IMR-90 (cell line): ENCODE results near the gene HLA-DOA. TPM values are rescaled to one million over a fixed set of nuclear protein-coding genes. Genes with fewer than 3 reads are reported as not detected.

Experiments
- ATAC-seq: fragments of 200-7000 bp; cut with Tn5 transposase; 2 replicates; pipeline ENCODE4 v1.9.1; 2020; ENCODE audit warnings: low read depth, mild to moderate bottlenecking, moderate library complexity
- BruUV-seq: library from RNA; stranded (reverse); fragments of 400-500 nt; replicated peaks from 2 replicates; lab custom pipeline; 2021; lab: Mats Ljungman, UMichigan
- CTCF ChIA-PET: fragments of 300-600 bp; formaldehyde crosslinking; extraction: SDS; loops from one replicate; lab custom pipeline; 2021; ENCODE audit warnings: antibody characterized with exemption; lab: Yijun Ruan, JAX
- POLR2A ChIA-PET: fragments of 300-600 bp; sonication (Branson Sonifier 250); formaldehyde crosslinking; loops from one replicate; lab custom pipeline; 2022; ENCODE audit warnings: antibody characterized with exemption; ENCODE audit not compliant: unreplicated experiment; lab: Charles Lee
- DNase-seq: peaks from one replicate; pipeline ENCODE4 v3.0.0; 2013
- H2AFZ ChIP-seq: replicated peaks from 2 replicates; pipeline ENCODE3; 2013; ENCODE audit warnings: low read length, mild to moderate bottlenecking; ENCODE audit not compliant: poor library complexity
- H2AK5ac ChIP-seq: 2 replicates; pipeline ENCODE4 v1.6.1; 2013; ENCODE audit warnings: low read depth, low read length, inconsistent platforms
- H2AK9ac ChIP-seq: replicated peaks from 2 replicates; pipeline ENCODE3; 2013; ENCODE audit warnings: mild to moderate bottlenecking, low read depth, low read length, moderate library complexity; ENCODE audit not compliant: poor library complexity
- H2BK120ac ChIP-seq: 2 replicates; pipeline ENCODE4 v1.6.1; 2013; ENCODE audit warnings: low read depth, low read length, inconsistent platforms
- H2BK15ac ChIP-seq: 3 replicates; pipeline ENCODE4 v1.6.1; 2013; ENCODE audit warnings: low read depth, low read length, inconsistent platforms
- H2BK20ac ChIP-seq: 2 replicates; pipeline ENCODE4 v1.6.1; 2013; ENCODE audit warnings: low read depth, mild to moderate bottlenecking, inconsistent platforms, low read length, moderate library complexity
- H2BK5ac ChIP-seq: 2 replicates; pipeline ENCODE4 v1.6.1; 2013; ENCODE audit warnings: mild to moderate bottlenecking, low read depth, low read length, inconsistent platforms; ENCODE audit not compliant: poor library complexity, severe bottlenecking
- H3K14ac ChIP-seq: replicated peaks from 2 replicates; pipeline ENCODE4 v1.6.1; 2013; ENCODE audit warnings: low read depth, low read length, inconsistent platforms
- H3K18ac ChIP-seq: 2 replicates; pipeline ENCODE4 v1.6.1; 2013; ENCODE audit warnings: low read depth, low read length, control low read depth
- H3K23ac ChIP-seq: 2 replicates; pipeline ENCODE4 v1.6.1; 2013; ENCODE audit warnings: low read depth, low read length, inconsistent platforms
- H3K27ac ChIP-seq: 2 replicates; pipeline ENCODE4 v1.5.1; 2013; ENCODE audit warnings: mild to moderate bottlenecking, control low read depth, low read length; ENCODE audit not compliant: insufficient read depth
- H3K27me3 ChIP-seq: 2 replicates; pipeline ENCODE4 v1.6.1; 2013; ENCODE audit warnings: low read length; ENCODE audit not compliant: control insufficient read depth, insufficient read depth
- H3K36me3 ChIP-seq: 2 replicates; pipeline ENCODE4 v1.6.1; 2013; ENCODE audit warnings: low read length, mixed read lengths; ENCODE audit not compliant: control insufficient read depth, insufficient read depth
- H3K4ac ChIP-seq: 2 replicates; pipeline ENCODE4 v1.6.1; 2013; ENCODE audit warnings: low read depth, low read length, inconsistent platforms
- H3K4me1 ChIP-seq: 2 replicates; pipeline ENCODE4 v1.6.1; 2013; ENCODE audit warnings: low read length, mixed read lengths; ENCODE audit not compliant: control insufficient read depth, insufficient read depth
- H3K4me2 ChIP-seq: 2 replicates; pipeline ENCODE4 v1.6.1; 2013; ENCODE audit warnings: low read depth, mild to moderate bottlenecking, control low read depth, low read length, moderate library complexity
- H3K4me3 ChIP-seq: 2 replicates; pipeline ENCODE4 v1.5.1; 2013; ENCODE audit warnings: low read depth, mild to moderate bottlenecking, control low read depth, low read length, moderate library complexity; ENCODE audit not compliant: insufficient read depth
- H3K56ac ChIP-seq: 2 replicates; pipeline ENCODE4 v1.6.1; 2013; ENCODE audit warnings: low read length, inconsistent platforms; ENCODE audit not compliant: insufficient read depth; ENCODE audit errors: extremely low read depth
- H3K79me1 ChIP-seq, 2 experiments: 2 replicates each; pipeline ENCODE4 v1.6.1; 2013; ENCODE audit warnings: low read length in 2 of 2, inconsistent platforms in 1 of 2, low read depth in 1 of 2
- H3K9ac ChIP-seq: 2 replicates; pipeline ENCODE4 v1.6.1; 2013; ENCODE audit warnings: low read depth, low read length, control low read depth
- H3K9me1 ChIP-seq: 2 replicates; pipeline ENCODE4 v1.6.1; 2013; ENCODE audit warnings: low read length, inconsistent platforms; ENCODE audit not compliant: insufficient read depth
- H3K9me3 ChIP-seq: 2 replicates; pipeline ENCODE4 v1.6.1; 2013; ENCODE audit warnings: low read length; ENCODE audit not compliant: control insufficient read depth, insufficient read depth
- H4K20me1 ChIP-seq: 2 replicates; pipeline ENCODE4 v1.6.1; 2013; ENCODE audit warnings: low read length, inconsistent platforms; ENCODE audit not compliant: insufficient read depth
- H4K5ac ChIP-seq: 2 replicates; pipeline ENCODE4 v1.6.1; 2013; ENCODE audit warnings: mild to moderate bottlenecking, low read depth, low read length, control low read depth
- H4K8ac ChIP-seq, 2 experiments: 2 replicates each; pipeline ENCODE4 v1.6.1; 2013; ENCODE audit warnings: low read depth in 2 of 2, low read length in 2 of 2, control low read depth in 1 of 2, inconsistent platforms in 1 of 2
- H4K91ac ChIP-seq: 2 replicates; pipeline ENCODE4 v1.6.1; 2013; ENCODE audit warnings: low read depth, low read length, inconsistent platforms; ENCODE audit not compliant: insufficient read depth
- BHLHE40 ChIP-seq: fragments of 150-350 bp; IDR thresholded peaks from 2 replicates; pipeline ENCODE4 v1.6.1; 2016; ENCODE audit warnings: mild to moderate bottlenecking, low read depth, low read length
- CEBPB ChIP-seq: IDR thresholded peaks from 2 replicates; pipeline ENCODE4 v1.6.1; 2012; ENCODE audit warnings: low read depth, low read length, improper control_type of control experiment
- CHD1 ChIP-seq: IDR thresholded peaks from 2 replicates; pipeline ENCODE4 v1.6.1; 2012; ENCODE audit warnings: low read depth, low read length, improper control_type of control experiment
- CTCF ChIP-seq: conservative IDR thresholded peaks from 2 replicates; pipeline ENCODE4 v1.5.1; 2012; ENCODE audit warnings: mild to moderate bottlenecking, low read depth, low read length, improper control_type of control experiment
- ELK1 ChIP-seq: fragments of 150-350 bp; IDR thresholded peaks from 2 replicates; pipeline ENCODE4 v1.6.1; 2016; ENCODE audit warnings: low read depth, mild to moderate bottlenecking, low read length, moderate library complexity, borderline replicate concordance
- FOS ChIP-seq: fragments of 150-350 bp; IDR thresholded peaks from 2 replicates; pipeline ENCODE4 v1.6.1; 2016; ENCODE audit warnings: low read depth, low read length
- MAFK ChIP-seq: IDR thresholded peaks from 2 replicates; pipeline ENCODE4 v1.6.1; 2012; ENCODE audit warnings: low read depth, low read length, improper control_type of control experiment
- MAZ ChIP-seq: IDR thresholded peaks from 2 replicates; pipeline ENCODE4 v1.6.1; 2012; ENCODE audit warnings: low read depth, mild to moderate bottlenecking, low read length, improper control_type of control experiment, moderate library complexity, borderline replicate concordance
- MXI1 ChIP-seq: IDR thresholded peaks from 2 replicates; pipeline ENCODE4 v1.6.1; 2012; ENCODE audit warnings: low read depth, mild to moderate bottlenecking, low read length, moderate library complexity, borderline replicate concordance
- POLR2A ChIP-seq: IDR thresholded peaks from 2 replicates; pipeline ENCODE4 v1.6.1; 2012; ENCODE audit warnings: mild to moderate bottlenecking, low read depth, low read length
- SMC3 ChIP-seq: fragments of 150-350 bp; IDR thresholded peaks from 2 replicates; pipeline ENCODE4 v1.6.1; 2016; ENCODE audit warnings: low read depth, mild to moderate bottlenecking, antibody characterized with exemption, low read length, moderate library complexity
- USF2 ChIP-seq: fragments of 150-350 bp; IDR thresholded peaks from 2 replicates; pipeline ENCODE4 v1.6.1; 2017; ENCODE audit warnings: mild to moderate bottlenecking, antibody characterized with exemption, low read length, low read depth
- dilution Hi-C: fragments of 300-500 bp; cut with HindIII; formaldehyde crosslinking; loops from one replicate; pipeline ENCODE4 v1.14.3; 2018; ENCODE audit warnings: low sequenced_read_pairs; ENCODE audit not compliant: unreplicated experiment
- in situ Hi-C: fragments of 300-500 bp; cut with MboI; formaldehyde crosslinking; loops from 3 replicates; pipeline ENCODE4 v1.14.3; 2019; ENCODE audit warnings: low sequenced_read_pairs, inconsistent platforms, mixed read lengths
- intact Hi-C: fragments of 100-400 bp; cut with micrococcal nuclease; formaldehyde crosslinking; loops from 2 replicates; pipeline ENCODE4 v1.10.0; 2022
- polyA plus RNA-seq, 3 experiments: library from polyadenylated mRNA; depleted of rRNA; stranded (reverse); fragments of >200 nt; gene quantifications; 2 replicates each; pipeline ENCODE4 v1.2.3, GENCODE V29; 2012; ENCODE audit warnings: low replicate concordance in 1 of 3
- total RNA-seq: library from RNA; depleted of rRNA; stranded (reverse); fragments of >200 nt; gene quantifications from 2 replicates; pipeline ENCODE4 v1.2.3, GENCODE V29; 2012

HLA-DOA gene
- total and polyA plus RNA-seq, 2 of the 4 experiments (the other 2 are of a cell fraction) = not detected

GRCh38 chr6:33024521-33024920, 15.1 kb upstream of the HLA-DOA start:
- intact Hi-C loops (no loop called here), dilution Hi-C loops (no loop called here), in situ Hi-C loops (no loop called here)
- H4K20me1 ChIP-seq = no peaks in the 10 kb centered on the region
- no peak overlapping the region for H3K27ac ChIP-seq
- no peak overlapping the region for H4K8ac ChIP-seq
- H3K4me1 ChIP-seq = no peaks in the 10 kb centered on the region; the same call in 1 of the 2 replicates
- H3K4me2 ChIP-seq = no peak overlapping the region
- H3K23ac ChIP-seq = no peak overlapping the region
- no peaks in the 10 kb centered on the region for H3K79me1 ChIP-seq
- CTCF ChIA-PET = no interaction called here
- no peak overlapping the region for H4K91ac ChIP-seq
- no peak overlapping the region for H4K5ac ChIP-seq
- ATAC-seq (no peak), DNase-seq (no peak)
- no peaks in the 10 kb centered on the region for H3K36me3 ChIP-seq
- no peak overlapping the region for H3K9ac ChIP-seq
- H3K27me3 ChIP-seq = peaks cover 23% of the 10 kb centered on the region
- no peak overlapping the region for H3K14ac ChIP-seq
- H2AFZ ChIP-seq = no peak overlapping the region
- POLR2A ChIA-PET = no interaction called here
- no peak overlapping the region for H2BK120ac ChIP-seq
- no peak overlapping the region for H3K4ac ChIP-seq
- H2BK15ac ChIP-seq = no peak overlapping the region
- H3K9me3 ChIP-seq = no peaks in the 10 kb centered on the region
- TF ChIP-seq USF2 (no peak), SMC3 (no peak), POLR2A (no peak), MAZ (no peak), BHLHE40 (no peak), FOS (no peak), CHD1 (no peak), ELK1 (no peak), CEBPB (no peak), MAFK (no peak), CTCF (no peak), MXI1 (no peak)
- H2AK9ac ChIP-seq = no peak overlapping the region
- H2BK20ac ChIP-seq = no peak overlapping the region
- no peak overlapping the region for H3K4me3 ChIP-seq
- H2AK5ac ChIP-seq = no peak overlapping the region
- BruUV-seq = no TSS peak
- H3K9me1 ChIP-seq = no peaks in the 10 kb centered on the region
- H3K56ac ChIP-seq = no peak overlapping the region
- H2BK5ac ChIP-seq = no peak overlapping the region
- no peak overlapping the region for H3K18ac ChIP-seq
